ENCODE measurements around the gene ACKR2. TPM values are rescaled to one million over a fixed set of nuclear protein-coding genes. Genes with fewer than 3 reads are reported as not detected.

ACKR2 gene
- total RNA-seq, 1 experiment from 2014 or later, result 0.61 TPM

DNA sequence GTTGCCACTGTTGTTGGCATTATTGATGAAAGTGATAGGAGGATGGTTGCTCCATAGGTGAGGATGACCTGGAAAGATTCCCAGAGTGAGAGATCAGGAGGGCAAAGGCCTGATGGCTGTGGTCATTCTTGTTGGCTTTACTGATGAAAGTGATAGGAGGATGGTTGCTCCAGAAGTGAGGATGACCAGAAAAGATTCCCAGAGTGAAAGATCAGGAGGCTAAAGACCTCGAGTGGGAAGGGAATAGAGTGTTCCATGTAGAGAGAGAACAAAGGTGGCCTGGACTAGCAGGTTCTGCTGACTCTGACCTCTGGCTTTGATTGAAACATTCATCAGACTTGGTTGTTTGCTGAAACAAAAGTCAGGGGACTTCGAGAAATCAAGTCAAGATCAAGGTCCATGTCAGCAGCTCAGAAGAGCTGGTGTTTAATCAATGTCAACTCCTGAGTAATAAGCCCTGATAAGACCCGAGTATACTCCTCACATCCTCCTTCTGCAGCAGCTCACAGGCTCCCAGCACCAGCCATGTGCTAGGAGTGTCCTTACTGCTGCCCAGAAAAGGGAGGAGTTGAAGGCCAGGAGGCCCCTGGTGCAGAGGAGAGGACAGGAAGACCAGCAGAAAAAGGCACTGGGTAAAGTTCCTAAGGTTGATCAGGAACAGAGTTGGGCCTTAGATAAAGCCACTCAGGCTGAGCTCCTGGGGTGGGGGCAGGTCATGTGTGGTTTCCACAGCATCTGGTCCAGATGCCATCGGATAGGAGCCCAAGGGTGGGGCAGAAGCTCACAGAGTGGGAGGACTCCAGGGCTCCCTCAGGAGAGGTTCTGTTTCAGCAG lies 46.5 kb downstream of the ACKR2 start:
- Mint-ChIP-seq H3K27me3 (ENCODE audit: insufficient read depth, unreplicated experiment) (peaks cover 14% of the 10 kb centered on the region), H3K4me1 (ENCODE audit: insufficient read depth, unreplicated experiment) (peaks cover 13% of the 10 kb centered on the region), H3K4me3 (ENCODE audit: unreplicated experiment) (no peak overlapping the region), H3K27ac (ENCODE audit: low read depth, unreplicated experiment) (no peak overlapping the region), H3K9me3 (ENCODE audit: unreplicated experiment) (peaks cover 20% of the 10 kb centered on the region), H3K36me3 (ENCODE audit: insufficient read depth, unreplicated experiment) (no peaks in the 10 kb centered on the region)
- no peak for DNase-seq (ENCODE audit: unreplicated experiment)
- intact Hi-C loops (cut with micrococcal nuclease), result no loop called here
- ChIA-PET CTCF (interaction anchor here (0.6 kb wide), 1 partner anchor 609 kb away, joined by 3 read pairs; no protein-coding TSS in a partner anchor), POLR2A (interaction anchor here (0.6 kb wide), 1 partner anchor 312 kb away, joined by 3 read pairs; no protein-coding TSS in a partner anchor)
- BruUV-seq (replicated peaks), result no TSS peak
- TF ChIP-seq CTCF (IDR thresholded peaks at IDR 0.05; ENCODE audit: unreplicated experiment), result no peak

- BruUV-seq (replicated peaks), result no TSS peak
- Mint-ChIP-seq H3K9me3 (ENCODE audit: unreplicated experiment) (peaks cover 23% of the 10 kb centered on the region), H3K27ac (ENCODE audit: low read depth, unreplicated experiment) (no peak overlapping the region), H3K4me3 (ENCODE audit: unreplicated experiment) (no peak overlapping the region), H3K4me1 (ENCODE audit: insufficient read depth, unreplicated experiment) (peaks cover 10% of the 10 kb centered on the region), H3K27me3 (ENCODE audit: insufficient read depth, unreplicated experiment) (peaks cover 22% of the 10 kb centered on the region), H3K36me3 (ENCODE audit: insufficient read depth, unreplicated experiment) (no peaks in the 10 kb centered on the region)
- ChIA-PET CTCF (interaction anchor here (0.6 kb wide), 1 partner anchor 610 kb away, joined by 3 read pairs; no protein-coding TSS in a partner anchor), POLR2A (no interaction called here)
- intact Hi-C loops (cut with micrococcal nuclease), result no loop called here
- no peak for DNase-seq (ENCODE audit: unreplicated experiment)
- TF ChIP-seq CTCF (IDR thresholded peaks at IDR 0.05; ENCODE audit: unreplicated experiment), result no peak
Observed at GRCh38 chr3:42856544-42856943, 47.3 kb downstream of the ACKR2 start.

GRCh38 chr3:42864321-42864950 lies 55.2 kb downstream of the ACKR2 start:
- POLR2A ChIA-PET, result interaction anchor here (1.0 kb wide), 1 partner anchor 12 kb away, joined by 3 read pairs; no protein-coding TSS in a partner anchor
- peaks cover 16% of the 10 kb centered on the region for H3K9me3 Mint-ChIP-seq (ENCODE audit: unreplicated experiment)
- CTCF ChIA-PET, result interaction anchor here (0.6 to 1.2 kb wide), 3 partner anchors 12 to 184 kb away, joined by 3 to 4 read pairs (median 3); no protein-coding TSS in a partner anchor
- H3K4me1 Mint-ChIP-seq (ENCODE audit: insufficient read depth, unreplicated experiment), result no peaks in the 10 kb centered on the region
- H3K36me3 Mint-ChIP-seq (ENCODE audit: insufficient read depth, unreplicated experiment), result no peaks in the 10 kb centered on the region
- DNase-seq (ENCODE audit: unreplicated experiment), result no peak
- H3K27me3 Mint-ChIP-seq (ENCODE audit: insufficient read depth, unreplicated experiment), result peaks cover 32% of the 10 kb centered on the region
- TF ChIP-seq CTCF (IDR thresholded peaks at IDR 0.05; ENCODE audit: unreplicated experiment), result no peak
- BruUV-seq (replicated peaks), result no TSS peak
- intact Hi-C loops (cut with micrococcal nuclease), result no loop called here
- H3K27ac Mint-ChIP-seq (ENCODE audit: low read depth, unreplicated experiment), result no peak overlapping the region
- H3K4me3 Mint-ChIP-seq (ENCODE audit: unreplicated experiment), result no peak overlapping the region

DNA sequence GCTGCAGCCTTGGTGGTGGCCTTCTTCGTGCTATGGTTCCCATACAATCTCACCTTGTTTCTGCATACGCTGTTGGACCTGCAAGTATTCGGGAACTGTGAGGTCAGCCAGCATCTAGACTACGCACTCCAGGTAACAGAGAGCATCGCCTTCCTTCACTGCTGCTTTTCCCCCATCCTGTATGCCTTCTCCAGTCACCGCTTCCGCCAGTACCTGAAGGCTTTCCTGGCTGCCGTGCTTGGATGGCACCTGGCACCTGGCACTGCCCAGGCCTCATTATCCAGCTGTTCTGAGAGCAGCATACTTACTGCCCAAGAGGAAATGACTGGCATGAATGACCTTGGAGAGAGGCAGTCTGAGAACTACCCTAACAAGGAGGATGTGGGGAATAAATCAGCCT lies 56.0 kb downstream of the ACKR2 start:
- Mint-ChIP-seq H3K27me3 (ENCODE audit: insufficient read depth, unreplicated experiment) (peaks cover 24% of the 10 kb centered on the region), H3K27ac (ENCODE audit: low read depth, unreplicated experiment) (no peak overlapping the region), H3K4me1 (ENCODE audit: insufficient read depth, unreplicated experiment) (no peaks in the 10 kb centered on the region), H3K9me3 (ENCODE audit: unreplicated experiment) (peaks cover 8% of the 10 kb centered on the region), H3K36me3 (ENCODE audit: insufficient read depth, unreplicated experiment) (no peaks in the 10 kb centered on the region), H3K4me3 (ENCODE audit: unreplicated experiment) (no peak overlapping the region)
- DNase-seq (ENCODE audit: unreplicated experiment), result no peak
- POLR2A ChIA-PET, result no interaction called here
- intact Hi-C loops (cut with micrococcal nuclease), result no loop called here
- CTCF ChIA-PET, result interaction anchor here (0.8 to 1.2 kb wide), 2 partner anchors 13 to 185 kb away, joined by 3 to 4 read pairs; no protein-coding TSS in a partner anchor
- BruUV-seq (replicated peaks), result no TSS peak
- TF ChIP-seq CTCF (IDR thresholded peaks at IDR 0.05; ENCODE audit: unreplicated experiment), result no peak

Measured in MCF 10A (cell line).